HG02642 (cell line): ENCODE measurements around the gene CTSL.

ENCODE experiments used
- ATAC-seq: cut with Tn5 transposase; IDR thresholded peaks from one replicate; pipeline ENCODE4 v1.9.1; 2021; ENCODE audit warnings: mild to moderate bottlenecking; ENCODE audit not compliant: unreplicated experiment, poor library complexity

Gene CTSL

GRCh38 chr9:87698069-87698809 is 27.7 kb upstream of the CTSL start:
- no peak for ATAC-seq

DNA sequence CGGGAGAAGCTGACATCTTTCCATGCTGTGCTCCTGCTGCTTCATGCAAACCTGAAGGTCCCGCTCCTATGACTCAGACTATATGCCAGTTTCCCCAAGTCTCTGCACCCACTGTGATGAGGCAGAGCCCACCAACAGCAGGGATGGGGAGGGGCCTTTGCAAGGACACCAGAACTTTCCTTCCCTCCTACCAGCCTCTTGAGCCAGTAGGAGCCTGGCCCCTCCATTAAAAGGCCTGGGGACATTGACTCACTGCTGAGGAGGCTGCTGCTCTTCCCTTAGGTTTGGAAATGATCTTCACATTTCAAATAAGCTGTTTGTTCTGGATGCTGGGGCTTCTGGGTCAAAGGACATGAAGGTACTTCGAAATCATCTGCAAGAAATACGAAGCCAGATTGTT is 26.1 kb upstream of the CTSL start:
- ATAC-seq = no peak

DNA sequence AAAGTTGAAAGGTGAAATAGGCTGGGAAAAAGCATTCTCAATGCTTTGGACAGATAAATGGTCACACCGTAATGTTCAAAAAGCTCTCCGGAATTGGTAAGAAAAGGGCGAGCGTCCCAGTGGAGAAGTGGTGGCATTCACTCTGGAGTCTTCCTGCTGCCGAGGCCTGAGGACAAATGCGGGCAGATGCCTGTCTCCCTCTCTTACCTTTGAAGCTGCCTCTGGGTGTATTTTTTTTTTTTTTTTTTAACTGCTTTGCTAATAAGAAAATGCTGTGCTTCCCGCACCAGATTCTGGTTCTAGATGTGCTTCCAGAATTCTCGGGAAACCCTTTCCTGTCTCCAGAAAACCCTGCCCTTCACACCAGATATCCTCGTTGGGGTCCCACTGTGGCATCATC is 24.4 kb upstream of the CTSL start:
- ATAC-seq = no peak

GRCh38 chr9:87701931-87702421 is 23.9 kb upstream of the CTSL start:
- ATAC-seq = no peak

DNA sequence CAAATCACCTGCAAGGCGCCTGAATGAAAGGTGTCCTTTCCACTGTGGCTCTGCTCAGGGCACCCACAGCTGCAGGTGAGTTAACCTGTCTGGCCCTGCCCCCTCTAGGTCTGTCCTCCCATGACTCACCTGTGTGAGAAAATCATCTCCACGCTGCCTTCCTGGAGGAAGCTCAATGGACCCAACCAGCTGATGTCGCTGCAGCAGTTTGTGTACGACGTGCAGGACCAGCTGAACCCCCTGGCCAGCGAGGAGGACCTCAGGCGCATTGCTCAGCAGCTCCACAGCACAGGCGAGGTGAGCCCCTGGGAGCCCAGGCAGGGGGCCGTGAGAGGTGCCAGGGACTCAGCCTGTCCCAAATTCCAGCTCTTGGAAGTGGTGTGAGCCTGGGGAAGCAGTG is 23.0 kb upstream of the CTSL start:
- ATAC-seq = no peak

DNA sequence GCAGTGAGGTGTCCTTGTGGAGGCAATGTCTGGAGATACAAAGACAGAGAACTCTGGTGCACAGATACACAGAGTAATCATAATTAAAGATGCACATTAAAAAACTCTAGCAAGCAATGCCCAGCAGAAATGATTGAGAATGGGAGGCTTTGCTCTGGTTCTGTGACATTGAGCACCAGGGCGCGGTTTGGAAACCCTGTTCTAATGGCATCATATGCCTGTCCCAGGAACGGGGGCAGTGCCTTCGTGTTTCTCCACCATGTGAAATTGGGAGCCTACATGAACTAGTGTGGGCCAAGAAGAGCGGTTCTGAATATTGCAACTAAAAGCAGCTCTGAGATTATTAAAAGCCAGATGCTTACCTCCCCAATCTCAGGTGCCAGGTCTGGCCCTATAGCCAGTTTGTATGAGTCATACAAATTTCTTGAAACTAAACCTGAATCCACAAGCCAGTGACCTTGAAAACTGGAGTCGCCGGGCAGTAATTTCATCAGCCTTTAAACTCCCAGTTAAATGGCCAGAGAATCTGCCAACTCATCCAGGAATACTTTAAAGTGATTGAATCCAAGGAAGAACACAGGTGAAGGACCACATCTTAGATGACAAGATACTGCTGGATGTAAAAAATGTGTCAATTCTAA is 22.2 kb upstream of the CTSL start:
- ATAC-seq = no peak

GRCh38 chr9:87704342-87704741 is 21.6 kb upstream of the CTSL start:
- ATAC-seq = no peak

DNA sequence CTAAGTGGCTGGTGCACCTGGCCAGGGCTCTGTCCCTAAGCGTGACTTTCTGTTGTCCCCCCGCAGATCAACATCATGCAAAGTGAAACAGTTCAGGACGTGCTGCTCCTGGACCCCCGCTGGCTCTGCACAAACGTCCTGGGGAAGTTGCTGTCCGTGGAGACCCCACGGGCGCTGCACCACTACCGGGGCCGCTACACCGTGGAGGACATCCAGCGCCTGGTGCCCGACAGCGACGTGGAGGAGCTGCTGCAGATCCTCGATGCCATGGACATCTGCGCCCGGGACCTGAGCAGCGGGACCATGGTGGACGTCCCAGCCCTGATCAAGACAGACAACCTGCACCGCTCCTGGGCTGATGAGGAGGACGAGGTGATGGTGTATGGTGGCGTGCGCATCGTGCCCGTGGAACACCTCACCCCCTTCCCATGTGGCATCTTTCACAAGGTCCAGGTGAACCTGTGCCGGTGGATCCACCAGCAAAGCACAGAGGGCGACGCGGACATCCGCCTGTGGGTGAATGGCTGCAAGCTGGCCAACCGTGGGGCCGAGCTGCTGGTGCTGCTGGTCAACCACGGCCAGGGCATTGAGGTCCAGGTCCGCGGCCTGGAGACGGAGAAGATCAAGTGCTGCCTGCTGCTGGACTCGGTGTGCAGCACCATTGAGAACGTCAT is 19.7 kb upstream of the CTSL start:
- ATAC-seq = no peak

GRCh38 chr9:87707805-87708506 is 18.0 kb upstream of the CTSL start:
- ATAC-seq = no peak

GRCh38 chr9:87708546-87708945 is 17.4 kb upstream of the CTSL start:
- no peak for ATAC-seq

GRCh38 chr9:87708986-87709728 is 16.8 kb upstream of the CTSL start:
- no peak for ATAC-seq

GRCh38 chr9:87710443-87710842 is 15.5 kb upstream of the CTSL start:
- ATAC-seq = no peak

DNA sequence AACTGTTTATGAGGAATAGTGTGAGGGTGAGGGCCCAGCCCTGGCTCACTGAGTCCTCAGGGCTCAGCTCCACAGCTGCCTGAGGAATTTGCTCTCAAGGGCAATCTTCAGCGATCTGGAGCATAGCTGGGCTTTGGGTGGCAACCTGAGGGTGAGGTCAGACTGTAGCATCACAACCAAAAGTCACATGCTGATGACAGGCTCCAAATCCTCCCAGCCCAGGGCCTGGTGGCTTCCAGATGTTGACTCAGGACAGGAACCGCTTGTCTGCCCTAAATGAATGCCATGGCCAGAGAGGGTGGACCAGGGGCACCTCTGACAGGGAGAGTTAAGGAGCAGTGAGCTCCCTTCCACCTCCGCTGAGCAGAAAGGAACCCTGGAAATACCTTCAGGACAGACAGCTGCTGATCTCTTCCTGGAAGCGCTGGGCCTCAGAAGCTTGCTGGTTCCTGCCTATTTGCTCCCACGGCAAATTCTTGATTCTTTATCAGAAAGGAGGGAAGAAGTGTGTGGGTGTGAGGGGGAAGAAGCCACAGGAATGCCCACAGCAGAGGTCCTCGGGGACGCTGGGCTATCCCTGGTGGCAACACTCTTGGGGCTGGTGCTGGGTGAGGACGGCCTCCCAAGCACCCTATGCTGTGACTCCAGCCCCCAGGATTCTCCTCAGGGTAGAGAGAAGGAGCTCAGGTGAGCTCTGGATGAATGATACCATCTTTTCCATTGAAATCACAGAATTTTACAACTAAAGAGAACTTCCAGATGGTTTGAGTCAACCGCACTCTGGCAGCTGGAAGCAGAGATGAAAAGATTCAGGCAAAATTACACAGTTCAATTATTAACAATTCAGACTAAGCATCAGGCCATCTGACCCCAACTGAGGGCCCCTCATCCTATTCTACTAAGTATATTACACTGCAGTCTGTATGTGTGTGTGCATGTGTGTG is 13.8 kb upstream of the CTSL start:
- no peak for ATAC-seq

GRCh38 chr9:87712801-87713277 is 13.1 kb upstream of the CTSL start:
- no peak for ATAC-seq

DNA sequence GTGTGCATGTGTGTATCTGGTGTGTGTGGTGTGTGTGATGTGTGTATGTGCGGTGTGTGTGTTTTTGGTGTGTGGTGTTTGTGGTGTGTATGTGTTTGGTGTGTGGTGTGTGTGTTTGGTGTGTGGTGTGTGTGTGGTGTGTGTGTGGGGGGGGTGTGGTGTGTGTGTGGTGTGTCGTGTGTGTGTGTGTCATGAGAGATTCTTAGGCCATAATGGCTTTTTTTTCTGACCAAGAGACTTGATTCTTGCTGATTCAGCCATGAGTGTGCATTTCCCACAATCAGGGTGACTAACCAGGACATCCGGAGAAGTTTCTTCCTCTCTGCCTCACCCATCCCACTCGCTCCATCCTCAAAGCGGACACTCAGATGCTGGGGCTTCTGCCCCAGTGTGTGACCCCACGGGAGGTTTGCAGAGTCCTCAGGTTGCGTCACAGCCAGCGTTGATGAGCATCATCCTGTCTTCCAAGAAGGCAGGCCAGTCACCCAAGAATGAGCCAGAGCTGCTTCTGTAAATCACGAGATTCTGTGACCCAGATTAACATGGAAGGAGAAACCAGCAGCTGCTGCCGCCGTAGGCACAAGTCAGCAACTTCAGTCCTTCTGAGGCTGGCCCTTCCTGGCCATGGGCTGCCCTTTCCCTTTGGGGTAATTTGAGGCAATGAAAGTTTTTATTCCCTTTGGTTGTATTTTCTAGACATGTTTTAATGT is 12.5 kb upstream of the CTSL start:
- ATAC-seq = no peak

DNA sequence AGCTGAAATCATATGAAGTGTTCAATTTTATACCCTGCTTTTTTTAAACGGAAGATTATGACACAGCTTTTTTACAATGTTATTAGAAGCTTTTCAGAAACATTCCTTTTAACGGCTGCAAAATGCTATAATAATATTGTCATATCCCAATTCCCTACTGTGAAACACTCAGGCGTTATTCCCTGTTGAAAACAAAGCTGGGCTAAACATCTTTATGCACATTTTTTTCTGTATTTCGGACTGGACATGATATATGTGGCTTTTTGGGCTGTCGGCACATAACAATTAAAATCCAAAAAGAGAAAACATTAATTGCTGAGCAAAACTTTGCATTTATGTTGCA is 12.0 kb upstream of the CTSL start:
- no peak for ATAC-seq

DNA sequence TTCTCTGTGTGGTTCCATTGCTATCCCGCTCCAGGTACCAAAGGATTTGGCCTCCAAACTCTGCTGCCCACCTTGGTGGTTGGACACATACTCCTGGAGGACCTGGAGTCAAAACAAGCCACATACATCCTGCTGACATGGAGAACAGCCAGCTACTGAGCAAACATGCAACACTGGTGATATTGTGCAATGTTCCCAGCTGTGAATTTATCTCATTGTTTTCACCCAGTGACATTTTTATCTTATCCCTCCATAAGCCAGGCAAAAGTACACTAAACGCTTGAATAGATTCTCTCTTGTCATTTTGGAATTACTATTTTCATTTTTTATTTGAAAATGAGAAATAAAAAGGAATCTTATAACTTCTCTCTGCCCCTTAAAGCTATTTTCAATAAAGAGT is 11.1 kb upstream of the CTSL start:
- no peak for ATAC-seq

- ATAC-seq = no peak
Measured at GRCh38 chr9:87716141-87716540, 9.8 kb upstream of the CTSL start.
